H1 (cell line): ENCODE results near the gene SBF2. TPM values are rescaled to one million over a fixed set of nuclear protein-coding genes. Genes with fewer than 3 reads are reported as not detected.
A peak's percentile ranks its signal among the peaks of the same experiment; 100 is the strongest.

Source experiments
- CTCF ChIA-PET: fragments of 300-600 bp; sonication (Branson Sonifier 250); formaldehyde crosslinking; loops from one replicate; lab custom pipeline; 2021; ENCODE audit not compliant: partially characterized antibody; lab: Charles Lee
- POLR2A ChIA-PET: fragments of 300-600 bp; sonication (Branson Sonifier 250); formaldehyde crosslinking; loops from one replicate; lab custom pipeline; 2021; ENCODE audit warnings: inconsistent platforms; ENCODE audit not compliant: partially characterized antibody; lab: Charles Lee
- DNase-seq, 2 experiments: peaks; one replicate each; pipeline versions ENCODE4 v3.0.0 to v3.0.0-alpha.2; 2010 to 2022; ENCODE audit warnings: low spot score in 2 of 2, low read depth in 1 of 2, mixed read lengths in 1 of 2
- FAIRE-seq: peaks from 2 replicates; lab custom pipeline; 2011; peaks lifted over from hg19 to GRCh38; lab: Jason Lieb, UNC
- H2AFZ ChIP-seq: 2 replicates; pipeline ENCODE4 v1.8.1; 2012; ENCODE audit warnings: low read length, inconsistent platforms
- H2AK5ac ChIP-seq: 2 replicates; pipeline ENCODE4 v1.6.1; 2013; ENCODE audit warnings: low read depth, low read length
- H2BK120ac ChIP-seq: replicated peaks from 2 replicates; pipeline ENCODE3; 2013; ENCODE audit warnings: low read depth, low read length, inconsistent platforms
- H2BK12ac ChIP-seq: 2 replicates; pipeline ENCODE4 v1.6.1; 2013; ENCODE audit warnings: low read depth, low read length
- H2BK15ac ChIP-seq: 2 replicates; pipeline ENCODE4 v1.6.1; 2013; ENCODE audit warnings: low read length
- H2BK20ac ChIP-seq: 2 replicates; pipeline ENCODE4 v1.6.1; 2013; ENCODE audit warnings: low read length
- H2BK5ac ChIP-seq: 2 replicates; pipeline ENCODE4 v1.6.1; 2013; ENCODE audit warnings: low read depth, low read length
- H3K14ac ChIP-seq: 2 replicates; pipeline ENCODE4 v1.6.1; 2013; ENCODE audit warnings: inconsistent platforms; ENCODE audit not compliant: insufficient read length
- H3K18ac ChIP-seq: 2 replicates; pipeline ENCODE4 v1.6.1; 2013; ENCODE audit warnings: low read length; ENCODE audit errors: extremely low read depth
- H3K23ac ChIP-seq: 2 replicates; pipeline ENCODE4 v1.6.1; 2013; ENCODE audit warnings: inconsistent platforms; ENCODE audit not compliant: insufficient read length
- H3K23me2 ChIP-seq: 2 replicates; pipeline ENCODE4 v1.6.1; 2013; ENCODE audit warnings: low read depth, low read length
- H3K27ac ChIP-seq: 2 replicates; pipeline ENCODE4 v1.6.1; 2011; ENCODE audit warnings: low read depth, low read length, inconsistent platforms
- H3K27me3 ChIP-seq, 4 experiments: replicated peaks in 1 of 4; 1 replicate in 1 of 4; 2 replicates in 3 of 4; pipeline versions ENCODE4 v1.6.1 to v1.8.1; 2011 to 2013; ENCODE audit warnings: low read length in 3 of 4, mild to moderate bottlenecking in 3 of 4, inconsistent platforms in 2 of 4, mixed read lengths in 2 of 4, moderate library complexity in 1 of 4; ENCODE audit not compliant: control insufficient read depth in 3 of 4, insufficient read depth in 3 of 4; ENCODE audit errors: extremely low read depth in 1 of 4
- H3K36me3 ChIP-seq, 4 experiments: 2 replicates each; pipeline versions ENCODE4 v1.6.1 to v1.8.1; 2011 to 2013; ENCODE audit warnings: mild to moderate bottlenecking in 4 of 4, low read length in 3 of 4, moderate library complexity in 2 of 4, control low read depth in 1 of 4, inconsistent platforms in 1 of 4; ENCODE audit not compliant: insufficient read depth in 4 of 4, control insufficient read depth in 2 of 4
- H3K4ac ChIP-seq: replicated peaks from 2 replicates; pipeline ENCODE3; 2013; ENCODE audit warnings: low read length, low read depth, mixed read lengths, inconsistent platforms; ENCODE audit not compliant: insufficient read length
- H3K4me1 ChIP-seq, 4 experiments: replicated peaks in 1 of 4; 1 replicate in 1 of 4; 2 replicates in 3 of 4; pipeline versions ENCODE4 v1.6.1 to v1.8.1; 2011 to 2013; ENCODE audit warnings: low read length in 3 of 4, inconsistent platforms in 2 of 4, mixed read lengths in 1 of 4; ENCODE audit not compliant: insufficient read depth in 4 of 4, control insufficient read depth in 3 of 4
- H3K4me2 ChIP-seq, 2 experiments: 2 replicates each; pipeline versions ENCODE4 v1.6.1 to v1.8.1; 2011 to 2013; ENCODE audit warnings: low read depth in 2 of 2, low read length in 2 of 2, control low read depth in 1 of 2, inconsistent platforms in 1 of 2, mild to moderate bottlenecking in 1 of 2; ENCODE audit not compliant: insufficient read depth in 1 of 2
- H3K4me3 ChIP-seq, 4 experiments: fragments of 200-600, 300-600 bp in 1 of 4; sonication (generic), shearing (Covaris generic), sonication (Bioruptor Twin) in 1 of 4; 2 replicates each; pipeline versions ENCODE4 v1.5.1 to v1.8.1; 2011 to 2016; ENCODE audit warnings: low read length in 4 of 4, low read depth in 3 of 4, control low read depth in 2 of 4, inconsistent platforms in 2 of 4, mild to moderate bottlenecking in 2 of 4, mixed read lengths in 1 of 4, moderate library complexity in 1 of 4; ENCODE audit not compliant: insufficient read depth in 2 of 4; ENCODE audit errors: extremely low read depth in 1 of 4
- H3K56ac ChIP-seq: replicated peaks from 2 replicates; pipeline ENCODE3; 2013; ENCODE audit warnings: low read depth, mild to moderate bottlenecking, mixed read lengths, low read length, inconsistent platforms; ENCODE audit not compliant: insufficient read length
- H3K79me1 ChIP-seq: 2 replicates; pipeline ENCODE4 v1.6.1; 2013; ENCODE audit warnings: low read depth, low read length, control low read depth
- H3K79me2 ChIP-seq, 2 experiments: 2 replicates each; pipeline versions ENCODE4 v1.6.1 to v1.8.1; 2012 to 2013; ENCODE audit warnings: low read length in 2 of 2, mild to moderate bottlenecking in 2 of 2, inconsistent platforms in 1 of 2; ENCODE audit not compliant: insufficient read depth in 2 of 2, control insufficient read depth in 1 of 2
- H3K9ac ChIP-seq, 4 experiments: replicated peaks in 1 of 4; 1 replicate in 1 of 4; 2 replicates in 3 of 4; pipeline versions ENCODE4 v1.6.1 to v1.8.1; 2011 to 2013; ENCODE audit warnings: low read depth in 3 of 4, low read length in 3 of 4, control low read depth in 2 of 4, mild to moderate bottlenecking in 2 of 4, moderate library complexity in 2 of 4, inconsistent platforms in 1 of 4; ENCODE audit errors: extremely low read depth in 1 of 4
- H3K9me3 ChIP-seq, 2 experiments: 2 replicates each; pipeline versions ENCODE4 v1.6.1 to v1.8.1; 2012 to 2013; ENCODE audit warnings: mild to moderate bottlenecking in 2 of 2, moderate library complexity in 2 of 2, control low read depth in 1 of 2, inconsistent platforms in 1 of 2, low read depth in 1 of 2, low read length in 1 of 2, mixed read lengths in 1 of 2; ENCODE audit not compliant: insufficient read depth in 2 of 2
- H4K20me1 ChIP-seq, 2 experiments: replicated peaks in 1 of 2; 2 replicates each; pipeline versions ENCODE3 to v1.8.1; 2011 to 2013; ENCODE audit warnings: inconsistent platforms in 2 of 2, low read length in 2 of 2, mild to moderate bottlenecking in 1 of 2; ENCODE audit not compliant: insufficient read depth in 2 of 2, control insufficient read depth in 1 of 2
- H4K5ac ChIP-seq: 2 replicates; pipeline ENCODE4 v1.6.1; 2013; ENCODE audit warnings: low read length, low read depth, mixed read lengths, inconsistent platforms; ENCODE audit not compliant: insufficient read length
- H4K8ac ChIP-seq: 2 replicates; pipeline ENCODE4 v1.8.0; 2013; ENCODE audit warnings: mild to moderate bottlenecking, moderate library complexity, low read length, inconsistent platforms; ENCODE audit not compliant: insufficient read depth; ENCODE audit errors: extremely low read depth
- H4K91ac ChIP-seq: replicated peaks from 2 replicates; pipeline ENCODE3; 2013; ENCODE audit warnings: low read length, mixed read lengths, inconsistent platforms; ENCODE audit not compliant: insufficient read length
- CHD2 ChIP-seq: IDR thresholded peaks from 2 replicates; pipeline ENCODE4 v1.6.1; 2012; ENCODE audit warnings: low read length, improper control_type of control experiment
- CTCF ChIP-seq, 3 experiments: IDR thresholded peaks; 1 replicate in 2 of 3; 2 replicates in 1 of 3; pipeline versions ENCODE4 v1.5.1 to v1.6.1; 2011; ENCODE audit warnings: low read length in 3 of 3, mild to moderate bottlenecking in 3 of 3, inconsistent platforms in 2 of 3, low read depth in 1 of 3, moderate library complexity in 1 of 3; ENCODE audit not compliant: insufficient read depth in 1 of 3; ENCODE audit errors: control extremely low read depth in 1 of 3
- RAD21 ChIP-seq, 2 experiments: IDR thresholded peaks in 1 of 2; conservative IDR thresholded peaks in 1 of 2; 2 replicates each; pipeline ENCODE4 v1.6.1; 2011; ENCODE audit warnings: low read depth in 2 of 2, low read length in 2 of 2, improper control_type of control experiment in 1 of 2, inconsistent platforms in 1 of 2, mild to moderate bottlenecking in 1 of 2, moderate library complexity in 1 of 2
- WGBS, 2 experiments: shearing (Covaris generic) in 1 of 2; methylation state at CpG; one replicate each; pipeline versions ENCODE4 v1.1.6 to v1.1.7; 2013 to 2015; ENCODE audit warnings: low lambda C conversion rate in 2 of 2, mixed read lengths in 2 of 2, inconsistent platforms in 1 of 2, low coverage in 1 of 2, missing lambda C conversion rate in 1 of 2; ENCODE audit not compliant: insufficient replicate concordance in 2 of 2, insufficient coverage in 1 of 2, insufficient read length in 1 of 2; ENCODE audit errors: extremely low coverage in 1 of 2, missing lambda C conversion rate in 1 of 2; 5-methylcytosine and 5-hydroxymethylcytosine counted together
- polyA plus RNA-seq, 7 experiments: library from polyadenylated mRNA; depleted of rRNA in 3 of 7; stranded (reverse) in 5 of 7; unstranded in 2 of 7; fragments of >200 nt in 5 of 7; fragments of 200-250 nt in 2 of 7; gene quantifications; 1 replicate in 5 of 7; 2 replicates in 1 of 7; 4 replicates in 1 of 7; pipeline versions ENCODE4 v1.2.1 to v1.2.3, GENCODE V29; 2011 to 2013; ENCODE audit warnings: missing spikeins in 2 of 7, mixed read lengths in 2 of 7
- total RNA-seq: library from RNA; stranded (reverse); fragmentation: NEBNext Ultra II Directional; extraction: Animal tissue kit (Norgen Biotek cat#: 25700); gene quantifications from 2 replicates; pipeline ENCODE4 v1.2.1, GENCODE V29; 2021

SBF2 gene
- total and polyA plus RNA-seq, 2 of the 8 experiments (the other 6 are each of a cell fraction or from before 2014, with no cell fraction given): 36.7 to 50.5 TPM

- H3K36me3 ChIP-seq: no peaks in the 10 kb centered on the region; a peak in 1 of 8 replicates
- no peak overlapping the region for H4K5ac ChIP-seq
- H2BK12ac ChIP-seq: no peak overlapping the region
- 47% methylated on average over 7 of the region's 7 CpGs; no CpG with 5 or more reads in 1 of the 2 experiments for WGBS, 2 experiments
- no peak overlapping the region for H3K23ac ChIP-seq
- no peak overlapping the region for H3K27ac ChIP-seq
- H3K79me1 ChIP-seq: no peaks in the 10 kb centered on the region
- ChIA-PET POLR2A (no interaction called here), CTCF (interaction anchor here (0.7 to 3.8 kb wide), 45 partner anchors 9 to 444 kb away, joined by 3 to 23 read pairs (median 4); no protein-coding TSS in a partner anchor)
- no peak overlapping the region for H2BK5ac ChIP-seq
- no peak overlapping the region for H2AFZ ChIP-seq
- no peak overlapping the region for H3K18ac ChIP-seq
- H3K4me1 ChIP-seq: peaks cover 0 to 8% (median 5%) of the 10 kb centered on the region in 4 experiments; a peak in 4 of 7 replicates
- H2BK120ac ChIP-seq: no peak overlapping the region
- no peak overlapping the region for H3K56ac ChIP-seq
- no peak overlapping the region for H4K91ac ChIP-seq
- no peak overlapping the region for H2BK20ac ChIP-seq
- no peak overlapping the region for H3K4me2 ChIP-seq
- no peaks in the 10 kb centered on the region for H3K23me2 ChIP-seq
- FAIRE-seq: peak; percentile 77
- no peak overlapping the region for H4K8ac ChIP-seq
- H2AK5ac ChIP-seq: no peak overlapping the region
- no peak overlapping the region for H3K14ac ChIP-seq
- DNase-seq: no peak
- no peak overlapping the region for H3K4ac ChIP-seq
- H3K9ac ChIP-seq: no peak overlapping the region
- H3K4me3 ChIP-seq: no peak overlapping the region
- H3K27me3 ChIP-seq: no peaks in the 10 kb centered on the region
- no peaks in the 10 kb centered on the region for H4K20me1 ChIP-seq
- TF ChIP-seq CHD2 (no peak), RAD21 (IDR thresholded peaks at IDR 0.05 in 1 of 2, conservative IDR thresholded peaks at IDR 0.05 in 1 of 2; ENCODE audit: low read depth in 2 of 2, low read length in 2 of 2) (peak; percentile 86 to 90), CTCF (IDR thresholded peaks at IDR 0.05; ENCODE audit: control extremely low read depth in 1 of 3, insufficient read depth in 1 of 3, low read depth in 1 of 3, low read length in 3 of 3) (peak in 2 of 3 experiments; percentile 65 to 71; a peak in 3 of 4 replicates)
- no peak overlapping the region for H2BK15ac ChIP-seq
- H3K79me2 ChIP-seq: no peaks in the 10 kb centered on the region
- no peaks in the 10 kb centered on the region for H3K9me3 ChIP-seq
These were observed 321.0 kb downstream of the SBF2 start for GRCh38 chr11:9972989-9973388.
